Right renal cortex interstitium (tissue), 3 donors: ENCODE measurements around the gene CTXN3. TPM values are rescaled to one million over a fixed set of nuclear protein-coding genes. Genes with fewer than 3 reads are reported as not detected.

Source experiments
- DNase-seq, 3 donors: peaks; one replicate each; pipeline ENCODE4 v3.0.0-alpha.2; 2013; ENCODE audit warnings: low read depth in 3 of 3, low spot score in 2 of 3
- polyA plus RNA-seq, 3 donors: library from polyadenylated mRNA; unstranded; fragments of 120-200 nt; gene quantifications; one replicate each; pipeline ENCODE4 v1.2.1, GENCODE V29; 2013; ENCODE audit not compliant: insufficient read length in 3 of 3

The CTXN3 gene
- polyA plus RNA-seq, result not detected

DNA sequence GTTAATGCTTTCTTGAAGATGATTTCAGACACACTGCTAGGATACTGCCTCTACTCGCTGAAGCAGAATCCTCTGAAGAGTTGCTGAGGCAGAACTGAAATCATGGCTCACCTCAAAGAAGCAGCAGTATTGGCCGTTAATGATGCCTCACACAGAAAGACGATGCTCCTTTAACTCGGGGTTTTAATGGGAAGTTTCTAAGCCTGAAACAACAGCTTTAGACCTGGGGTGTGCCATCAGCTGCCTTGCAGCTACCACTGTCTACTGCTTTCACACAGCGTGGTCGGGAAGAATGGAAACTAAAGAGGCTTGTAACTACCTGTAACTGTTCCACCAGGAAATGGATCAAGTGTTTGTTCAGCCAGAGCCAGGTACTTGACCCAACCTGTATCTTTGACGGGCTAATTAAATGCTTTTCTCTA lies at the start of gene CTXN3:
CTXN3 (plus strand) TSS at position 65 of the 422 bp plus-strand sequence. CDS start 8,440 bp downstream, outside the sequence.
- DNase-seq, result no peak

DNA sequence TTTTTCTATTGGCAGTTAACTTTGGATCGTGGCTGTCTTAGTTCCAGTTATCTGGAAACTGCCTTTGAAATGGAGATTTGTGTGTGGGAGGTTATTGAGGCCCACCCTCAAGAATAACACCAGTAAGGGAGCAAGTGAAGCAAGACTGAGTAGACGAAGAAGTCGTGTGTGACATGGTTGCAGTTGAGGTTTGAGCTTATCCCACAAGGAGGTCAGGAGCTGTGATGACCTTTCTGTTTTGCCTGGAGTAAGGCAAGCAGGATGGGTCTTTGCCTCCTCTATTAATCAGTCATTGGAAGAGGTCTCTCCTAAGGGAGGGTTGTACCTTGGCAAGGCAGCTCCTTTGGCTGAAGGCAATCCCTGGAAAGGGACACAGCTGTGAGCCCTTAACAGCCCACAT lies 49.6 kb upstream of the CTXN3 start:
- no peak for DNase-seq

DNA sequence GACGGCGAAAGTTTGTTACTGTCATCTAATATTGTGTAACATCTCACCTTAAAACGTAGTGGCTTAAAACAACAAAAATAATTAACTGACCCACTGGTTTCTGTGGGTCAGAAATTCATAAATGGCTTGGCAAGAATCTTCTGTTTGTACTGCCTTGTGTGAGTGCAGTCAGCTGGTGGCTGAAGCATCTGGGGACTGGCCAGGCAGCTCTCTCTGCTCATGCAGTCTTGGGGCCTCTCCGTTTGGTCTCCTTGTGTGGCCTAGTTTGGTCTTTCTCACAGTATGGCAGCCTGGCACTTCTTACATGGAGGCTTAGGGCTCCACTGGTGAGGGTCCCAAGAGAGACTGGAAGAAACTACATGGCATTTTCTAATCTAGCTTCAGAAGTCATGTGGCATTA lies 49.0 kb upstream of the CTXN3 start:
- no peak for DNase-seq

GRCh38 chr5:127601111-127601510 lies 47.8 kb upstream of the CTXN3 start:
- DNase-seq, result no peak

DNA sequence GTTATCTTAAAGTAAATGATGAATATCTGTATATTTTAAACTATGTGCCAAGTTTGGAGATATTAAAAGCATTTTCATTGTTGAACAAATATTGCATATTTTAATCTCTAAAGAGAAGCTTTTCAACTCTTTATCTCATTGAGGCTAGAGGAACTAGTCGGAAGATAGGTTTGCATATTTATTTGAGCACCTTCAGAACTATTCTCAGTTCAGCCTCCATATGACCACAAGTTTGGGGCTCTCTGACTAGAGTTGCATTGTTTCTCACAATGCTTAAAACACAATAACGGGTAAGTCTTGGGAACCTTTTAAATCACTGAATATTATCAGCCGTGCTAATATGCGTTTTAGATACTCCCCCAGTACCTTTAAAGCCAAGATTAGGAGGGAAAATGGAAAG lies 47.3 kb upstream of the CTXN3 start:
- no peak for DNase-seq

DNA sequence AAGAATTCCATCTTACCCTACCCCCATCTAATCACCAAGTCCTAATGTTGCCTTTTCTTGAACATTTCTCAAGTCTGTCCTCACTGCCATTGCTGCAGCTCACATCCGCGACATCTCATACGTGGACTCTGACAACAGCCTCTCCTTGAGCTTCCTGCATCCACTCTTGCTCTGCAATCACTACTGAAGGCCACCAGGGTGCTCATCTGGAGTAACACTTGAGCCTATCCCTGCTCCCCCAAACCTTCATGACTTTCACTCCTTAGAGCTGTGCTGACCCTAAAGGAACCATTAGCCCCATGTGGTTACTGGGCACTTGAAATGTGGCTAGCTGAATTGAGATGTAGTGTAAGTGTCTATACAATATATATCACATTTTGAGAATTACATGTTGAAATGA lies 46.4 kb upstream of the CTXN3 start:
- no peak for DNase-seq

- DNase-seq, result no peak
These were observed 45.7 kb upstream of the CTXN3 start for GRCh38 chr5:127602896-127603844.

GRCh38 chr5:127608077-127608660 lies 40.7 kb upstream of the CTXN3 start:
- DNase-seq, result no peak

DNA sequence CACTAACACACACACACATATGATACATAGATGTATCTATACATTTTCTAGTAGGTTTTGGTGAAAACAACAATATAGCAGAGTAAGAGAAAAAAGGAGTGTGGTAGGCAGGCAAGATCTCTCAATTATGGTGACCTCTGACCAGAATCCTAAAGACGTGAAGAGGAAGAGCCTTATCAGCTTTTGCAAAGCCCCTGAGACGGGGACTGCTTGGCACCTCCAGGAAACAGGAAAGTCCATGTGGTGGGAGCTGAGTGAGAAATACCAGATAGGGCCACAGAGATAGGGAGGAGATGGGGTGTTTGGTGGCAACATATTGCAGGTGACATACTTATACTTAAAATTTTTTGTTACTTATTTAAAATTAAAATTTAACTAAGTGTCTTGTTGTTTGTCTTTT lies 39.9 kb upstream of the CTXN3 start:
- no peak for DNase-seq

DNA sequence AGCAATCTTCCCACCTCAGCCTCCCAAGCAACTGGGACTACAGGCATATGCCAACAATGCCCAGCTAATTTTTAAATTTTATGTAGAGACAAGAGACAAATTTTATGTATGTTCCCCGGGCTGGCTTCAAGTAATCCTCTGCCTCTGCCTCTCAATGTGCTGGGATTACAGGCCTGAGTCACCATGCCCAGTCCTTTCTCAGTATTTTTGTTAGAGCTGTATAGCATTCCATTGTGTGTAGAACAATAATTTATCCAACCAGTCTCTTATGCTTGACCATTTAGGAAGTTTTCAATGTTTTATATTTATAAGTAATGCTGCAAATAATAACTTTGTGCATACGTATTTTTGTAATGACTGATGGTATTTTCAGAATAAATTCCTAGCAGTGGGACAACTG lies 38.9 kb upstream of the CTXN3 start:
- DNase-seq, result no peak

GRCh38 chr5:127612441-127613141 lies 36.3 kb upstream of the CTXN3 start:
- DNase-seq, result no peak

DNA sequence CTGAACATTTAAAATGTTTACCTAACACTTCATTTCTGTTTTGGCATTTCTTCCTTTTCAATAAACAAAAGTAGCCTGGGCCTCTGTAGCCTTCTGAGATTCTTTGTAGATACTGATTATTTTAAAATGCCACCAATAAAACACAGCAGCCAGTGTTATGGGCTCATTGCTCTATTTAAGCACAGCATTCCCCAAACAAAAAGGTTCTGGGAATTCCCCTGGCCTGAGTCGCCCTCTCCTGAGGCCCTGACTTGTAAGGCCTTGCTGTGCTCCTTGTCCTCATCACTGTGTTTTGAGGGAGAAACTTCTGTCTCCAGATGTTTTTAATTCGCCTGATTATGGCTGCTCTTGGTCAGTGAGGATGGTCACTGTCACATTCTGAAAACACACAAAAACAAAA lies 33.0 kb upstream of the CTXN3 start:
- no peak for DNase-seq

GRCh38 chr5:127619908-127620479 lies 28.9 kb upstream of the CTXN3 start:
- no peak for DNase-seq

DNA sequence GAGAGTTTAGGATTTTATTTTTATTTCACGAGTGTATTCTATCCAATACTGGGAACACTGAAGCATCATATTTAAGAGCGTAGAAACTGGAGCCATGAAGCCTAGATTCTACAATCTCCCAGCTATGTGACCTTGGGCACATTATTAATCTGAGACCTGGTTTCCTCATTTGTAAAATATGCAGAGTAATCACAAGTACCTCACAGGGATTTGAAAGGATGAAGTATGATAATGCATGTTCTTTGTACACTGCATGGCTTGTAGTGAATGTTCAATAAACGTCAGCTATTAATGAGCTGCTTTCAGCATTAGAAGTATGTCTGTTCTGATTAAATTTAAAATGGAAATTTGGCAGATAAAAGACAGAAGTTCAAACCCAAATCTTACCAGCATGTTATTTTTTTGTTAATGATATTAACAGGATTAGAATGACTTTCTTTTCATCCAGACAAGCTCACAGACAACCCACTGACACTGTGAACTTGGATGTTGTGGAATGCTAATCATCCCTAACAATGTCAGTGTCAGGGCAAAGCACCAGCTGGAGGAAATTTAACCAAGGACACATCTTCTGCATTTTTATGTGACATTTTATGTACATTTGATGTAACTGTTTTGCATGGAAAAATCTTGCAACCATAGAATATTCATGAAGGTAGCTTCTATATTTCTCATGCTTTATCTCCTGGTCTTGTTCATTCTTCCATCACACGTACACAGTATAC lies 27.1 kb upstream of the CTXN3 start:
- DNase-seq, result no peak

- no peak for DNase-seq
These were observed 14.9 kb upstream of the CTXN3 start for GRCh38 chr5:127634007-127634406.

GRCh38 chr5:127639828-127640227 lies 9.1 kb upstream of the CTXN3 start:
- DNase-seq, result no peak

DNA sequence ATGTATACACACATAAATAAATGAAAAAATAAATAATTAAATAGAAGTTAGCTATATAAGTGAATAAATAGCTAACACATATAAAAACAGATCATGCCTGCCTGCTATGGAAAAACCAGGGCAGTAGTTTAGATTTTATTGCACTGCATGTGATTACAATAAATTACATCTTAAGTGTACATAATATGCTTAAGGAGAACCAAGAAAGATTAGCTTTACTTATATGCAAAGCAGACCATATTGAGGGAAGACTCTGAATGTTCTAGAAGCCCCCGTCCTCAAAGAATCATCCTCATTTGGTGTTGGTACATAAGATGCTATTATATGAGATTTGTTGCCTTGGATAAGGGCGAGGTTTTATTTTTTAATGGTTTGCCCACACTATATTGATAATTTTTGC lies 5.9 kb upstream of the CTXN3 start:
- no peak for DNase-seq

- DNase-seq, result no peak
These were observed 5.3 kb upstream of the CTXN3 start for GRCh38 chr5:127643607-127644006.

GRCh38 chr5:127645300-127645726 lies 3.6 kb upstream of the CTXN3 start:
- no peak for DNase-seq

- no peak for DNase-seq
These were observed 1.4 kb upstream of the CTXN3 start for GRCh38 chr5:127647361-127647958.
